Rectal smooth muscle tissue (tissue), 1 donor: ENCODE results near the gene MKLN1.

Experiments used
- H3K27ac ChIP-seq: one replicate; pipeline ENCODE4 v1.7.0; 2013; ENCODE audit warnings: low read depth, low read length, inconsistent platforms
- H3K27me3 ChIP-seq: one replicate; pipeline ENCODE4 v1.7.0; 2013; ENCODE audit warnings: low read length; ENCODE audit not compliant: control insufficient read depth, insufficient read depth
- H3K36me3 ChIP-seq: one replicate; pipeline ENCODE4 v1.7.0; 2013; ENCODE audit warnings: low read length; ENCODE audit not compliant: control insufficient read depth, insufficient read depth
- H3K4me1 ChIP-seq: one replicate; pipeline ENCODE4 v1.7.0; 2013; ENCODE audit warnings: low read length; ENCODE audit not compliant: control insufficient read depth, insufficient read depth
- H3K4me3 ChIP-seq: one replicate; pipeline ENCODE4 v1.7.0; 2013; ENCODE audit warnings: low read length
- H3K9ac ChIP-seq: one replicate; pipeline ENCODE4 v1.7.0; 2013; ENCODE audit warnings: low read length

MKLN1 gene

GRCh38 chr7:131364767-131365344 is 37.2 kb downstream of the MKLN1 start:
- H3K9ac ChIP-seq, result no peak overlapping the region
- no peaks in the 10 kb centered on the region for H3K4me1 ChIP-seq
- H3K27ac ChIP-seq, result no peak overlapping the region
- no peaks in the 10 kb centered on the region for H3K27me3 ChIP-seq
- H3K4me3 ChIP-seq, result no peak overlapping the region
- H3K36me3 ChIP-seq, result no peaks in the 10 kb centered on the region

GRCh38 chr7:131365838-131366237 is 38.2 kb downstream of the MKLN1 start:
- no peak overlapping the region for H3K27ac ChIP-seq
- H3K4me1 ChIP-seq, result no peaks in the 10 kb centered on the region
- no peak overlapping the region for H3K4me3 ChIP-seq
- H3K9ac ChIP-seq, result no peak overlapping the region
- no peaks in the 10 kb centered on the region for H3K27me3 ChIP-seq
- H3K36me3 ChIP-seq, result no peaks in the 10 kb centered on the region

GRCh38 chr7:131369354-131369753 is 41.7 kb downstream of the MKLN1 start:
- no peak overlapping the region for H3K9ac ChIP-seq
- no peak overlapping the region for H3K27ac ChIP-seq
- H3K27me3 ChIP-seq, result no peaks in the 10 kb centered on the region
- no peaks in the 10 kb centered on the region for H3K4me1 ChIP-seq
- H3K36me3 ChIP-seq, result no peaks in the 10 kb centered on the region
- no peak overlapping the region for H3K4me3 ChIP-seq

GRCh38 chr7:131370523-131370968 is 42.9 kb downstream of the MKLN1 start:
- H3K27ac ChIP-seq, result no peak overlapping the region
- no peak overlapping the region for H3K9ac ChIP-seq
- H3K36me3 ChIP-seq, result no peaks in the 10 kb centered on the region
- no peaks in the 10 kb centered on the region for H3K27me3 ChIP-seq
- H3K4me1 ChIP-seq, result no peaks in the 10 kb centered on the region
- no peak overlapping the region for H3K4me3 ChIP-seq

GRCh38 chr7:131371411-131371810 is 43.7 kb downstream of the MKLN1 start:
- Histone ChIP-seq H3K27me3 (no peaks in the 10 kb centered on the region), H3K4me3 (no peak overlapping the region), H3K9ac (no peak overlapping the region), H3K4me1 (no peaks in the 10 kb centered on the region), H3K27ac (no peak overlapping the region), H3K36me3 (no peaks in the 10 kb centered on the region)

- no peak overlapping the region for H3K4me3 ChIP-seq
- no peak overlapping the region for H3K27ac ChIP-seq
- no peak overlapping the region for H3K9ac ChIP-seq
- H3K36me3 ChIP-seq, result no peaks in the 10 kb centered on the region
- H3K27me3 ChIP-seq, result no peaks in the 10 kb centered on the region
- H3K4me1 ChIP-seq, result no peaks in the 10 kb centered on the region
These were observed 44.9 kb downstream of the MKLN1 start for GRCh38 chr7:131372554-131372953.

- Histone ChIP-seq H3K4me3 (no peak overlapping the region), H3K27me3 (no peaks in the 10 kb centered on the region), H3K27ac (no peak overlapping the region), H3K36me3 (no peaks in the 10 kb centered on the region), H3K9ac (no peak overlapping the region), H3K4me1 (no peaks in the 10 kb centered on the region)
These were observed 47.1 kb downstream of the MKLN1 start for GRCh38 chr7:131374821-131375220.

- Histone ChIP-seq H3K9ac (no peak overlapping the region), H3K27me3 (no peaks in the 10 kb centered on the region), H3K4me1 (no peaks in the 10 kb centered on the region)
These were observed 53.6 kb downstream of the MKLN1 start for GRCh38 chr7:131381069-131381838.

GRCh38 chr7:131383417-131384285 is 56.0 kb downstream of the MKLN1 start:
- Histone ChIP-seq H3K36me3 (no peaks in the 10 kb centered on the region), H3K4me3 (no peak overlapping the region), H3K9ac (no peak overlapping the region), H3K4me1 (no peaks in the 10 kb centered on the region), H3K27me3 (no peaks in the 10 kb centered on the region), H3K27ac (no peak overlapping the region)

More at GRCh38 chr7:131381069-131381838, 53.6 kb downstream of the MKLN1 start:
- Histone ChIP-seq H3K36me3 (no peaks in the 10 kb centered on the region), H3K4me3 (no peak overlapping the region), H3K27ac (no peak overlapping the region)

GRCh38 chr7:131384286-131384635 is 56.6 kb downstream of the MKLN1 start:
- Histone ChIP-seq H3K9ac (no peak overlapping the region), H3K36me3 (no peaks in the 10 kb centered on the region), H3K27me3 (no peaks in the 10 kb centered on the region), H3K4me3 (no peak overlapping the region), H3K27ac (no peak overlapping the region), H3K4me1 (no peaks in the 10 kb centered on the region)

GRCh38 chr7:131385039-131385605 is 57.4 kb downstream of the MKLN1 start:
- H3K27ac ChIP-seq, result no peak overlapping the region
- no peaks in the 10 kb centered on the region for H3K36me3 ChIP-seq
- H3K9ac ChIP-seq, result no peak overlapping the region
- no peaks in the 10 kb centered on the region for H3K4me1 ChIP-seq
- H3K27me3 ChIP-seq, result no peaks in the 10 kb centered on the region
- H3K4me3 ChIP-seq, result no peak overlapping the region

GRCh38 chr7:131388126-131388525 is 60.5 kb downstream of the MKLN1 start:
- no peak overlapping the region for H3K9ac ChIP-seq
- H3K36me3 ChIP-seq, result no peaks in the 10 kb centered on the region
- no peaks in the 10 kb centered on the region for H3K27me3 ChIP-seq
- H3K4me3 ChIP-seq, result no peak overlapping the region
- no peak overlapping the region for H3K27ac ChIP-seq
- no peaks in the 10 kb centered on the region for H3K4me1 ChIP-seq
